Astrocyte (in vitro differentiated cells and primary cell): Measurements from ENCODE around the gene CNTLN. TPM values are rescaled to one million over a fixed set of nuclear protein-coding genes. Genes with fewer than 3 reads are reported as not detected.
"Not testable (repeated sequence)": the region's sequence is repeated elsewhere in the genome, so short reads cannot be mapped to it uniquely, and the experiment has no call there.

ENCODE experiments used
- DNase-seq: peaks from one replicate; pipeline ENCODE4 v3.0.0-alpha.2; 2010; ENCODE audit warnings: low read depth
- FAIRE-seq: peaks from 2 replicates; lab custom pipeline; 2011; peaks lifted over from hg19 to GRCh38; lab: Jason Lieb, UNC
- H2AFZ ChIP-seq: 2 replicates; pipeline ENCODE4 v1.6.0; 2012; ENCODE audit warnings: low read depth, low read length, inconsistent platforms
- H3K27ac ChIP-seq: 2 replicates; pipeline ENCODE4 v1.5.1; 2011; ENCODE audit warnings: low read depth, low read length, inconsistent platforms
- H3K27me3 ChIP-seq: 2 replicates; pipeline ENCODE4 v1.6.0; 2011; ENCODE audit warnings: low read length, inconsistent platforms; ENCODE audit not compliant: insufficient read depth
- H3K36me3 ChIP-seq: 2 replicates; pipeline ENCODE4 v1.5.1; 2011; ENCODE audit warnings: low read length, inconsistent platforms; ENCODE audit not compliant: insufficient read depth
- H3K4me1 ChIP-seq: 2 replicates; pipeline ENCODE4 v1.5.1; 2011; ENCODE audit warnings: low read length, inconsistent platforms; ENCODE audit not compliant: insufficient read depth
- H3K4me2 ChIP-seq: 2 replicates; pipeline ENCODE4 v1.6.0; 2012; ENCODE audit warnings: low read length, inconsistent platforms
- H3K4me3 ChIP-seq: 2 replicates; pipeline ENCODE4 v1.5.1; 2011; ENCODE audit warnings: low read depth, mild to moderate bottlenecking, low read length, inconsistent platforms; ENCODE audit not compliant: insufficient read depth
- H3K79me2 ChIP-seq: 2 replicates; pipeline ENCODE4 v1.6.0; 2012; ENCODE audit warnings: mild to moderate bottlenecking, low read length, inconsistent platforms; ENCODE audit not compliant: insufficient read depth
- H3K9ac ChIP-seq: 2 replicates; pipeline ENCODE4 v1.6.0; 2012; ENCODE audit warnings: mild to moderate bottlenecking, low read length, inconsistent platforms
- H3K9me3 ChIP-seq: 2 replicates; pipeline ENCODE4 v1.5.1; 2012; ENCODE audit warnings: low read depth, mild to moderate bottlenecking, low read length, inconsistent platforms; ENCODE audit not compliant: insufficient read depth
- H4K20me1 ChIP-seq: 2 replicates; pipeline ENCODE4 v1.6.0; 2012; ENCODE audit warnings: low read length, inconsistent platforms; ENCODE audit not compliant: insufficient read depth
- H3K27ac Mint-ChIP-seq: one replicate; pipeline ENCODE4 v1.8.0; 2021; ENCODE audit warnings: mild to moderate bottlenecking, mixed read lengths; ENCODE audit not compliant: unreplicated experiment
- H3K27me3 Mint-ChIP-seq: one replicate; pipeline ENCODE4 v1.8.0; 2021; ENCODE audit warnings: low read depth, mixed read lengths; ENCODE audit not compliant: unreplicated experiment
- H3K36me3 Mint-ChIP-seq: one replicate; pipeline ENCODE4 v1.8.0; 2021; ENCODE audit warnings: low read depth, mixed read lengths; ENCODE audit not compliant: unreplicated experiment
- H3K4me1 Mint-ChIP-seq: one replicate; pipeline ENCODE4 v1.8.0; 2021; ENCODE audit warnings: low read depth, mixed read lengths; ENCODE audit not compliant: unreplicated experiment
- H3K4me3 Mint-ChIP-seq: one replicate; pipeline ENCODE4 v1.8.0; 2021; ENCODE audit warnings: mild to moderate bottlenecking, moderate library complexity, mixed read lengths; ENCODE audit not compliant: unreplicated experiment
- H3K9me3 Mint-ChIP-seq: one replicate; pipeline ENCODE4 v1.8.0; 2021; ENCODE audit warnings: mild to moderate bottlenecking, mixed read lengths; ENCODE audit not compliant: unreplicated experiment
- CTCF ChIP-seq: IDR thresholded peaks from 2 replicates; pipeline ENCODE4 v1.5.1; 2011; ENCODE audit warnings: low read depth, mild to moderate bottlenecking, inconsistent platforms, low read length, moderate library complexity; ENCODE audit not compliant: insufficient read depth
- EZH2 ChIP-seq: IDR thresholded peaks from 2 replicates; pipeline ENCODE4 v1.6.1; 2012; ENCODE audit warnings: mild to moderate bottlenecking, low read length, inconsistent platforms; ENCODE audit not compliant: insufficient read depth
- total RNA-seq: library from RNA; stranded (reverse); gene quantifications from 2 replicates; pipeline ENCODE4 v1.2.1, GENCODE V29; 2021

The CNTLN gene
- total RNA-seq, 1 donor from 2014 or later = 4.4 TPM

GRCh38 chr9:17246770-17247169 lies 111.9 kb downstream of the CNTLN start:
- Mint-ChIP-seq H3K36me3 (no peaks in the 10 kb centered on the region), H3K27me3 (no peaks in the 10 kb centered on the region), H3K27ac (no peak overlapping the region), H3K4me1 (no peaks in the 10 kb centered on the region), H3K9me3 (peaks cover 5% of the 10 kb centered on the region), H3K4me3 (no peak overlapping the region)
- Histone ChIP-seq H3K36me3 (no peaks in the 10 kb centered on the region), H3K9me3 (no peaks in the 10 kb centered on the region), H3K4me3 (no peak overlapping the region), H2AFZ (no peak overlapping the region), H3K4me2 (no peak overlapping the region), H3K27me3 (no peaks in the 10 kb centered on the region), H3K9ac (no peak overlapping the region), H3K79me2 (no peaks in the 10 kb centered on the region), H3K4me1 (no peaks in the 10 kb centered on the region), H4K20me1 (no peaks in the 10 kb centered on the region), H3K27ac (no peak overlapping the region)
- no peak for TF ChIP-seq EZH2
- DNase-seq (no peak), FAIRE-seq (no peak)

GRCh38 chr9:17251100-17251499 lies 116.3 kb downstream of the CNTLN start:
- no peak overlapping the region for H3K27ac ChIP-seq
- H3K27me3 ChIP-seq = no peaks in the 10 kb centered on the region
- DNase-seq (no peak), FAIRE-seq (no peak)
- no peaks in the 10 kb centered on the region for H3K4me1 Mint-ChIP-seq
- no peak for TF ChIP-seq EZH2
- no peak for TF ChIP-seq CTCF
- no peaks in the 10 kb centered on the region for H3K36me3 Mint-ChIP-seq
- no peak overlapping the region for H3K4me3 Mint-ChIP-seq
- peaks cover 3% of the 10 kb centered on the region for H3K9me3 Mint-ChIP-seq
- no peak overlapping the region for H3K27ac Mint-ChIP-seq
- no peaks in the 10 kb centered on the region for H4K20me1 ChIP-seq
- no peaks in the 10 kb centered on the region for H3K36me3 ChIP-seq
- H3K4me3 ChIP-seq = no peak overlapping the region
- H3K27me3 Mint-ChIP-seq = no peaks in the 10 kb centered on the region
- no peak overlapping the region for H3K4me2 ChIP-seq
- no peak overlapping the region for H2AFZ ChIP-seq
- no peaks in the 10 kb centered on the region for H3K4me1 ChIP-seq
- H3K9ac ChIP-seq = no peak overlapping the region
- no peaks in the 10 kb centered on the region for H3K9me3 ChIP-seq
- no peaks in the 10 kb centered on the region for H3K79me2 ChIP-seq

- H3K27me3 ChIP-seq, H3K27ac ChIP-seq, H3K36me3 ChIP-seq, H2AFZ ChIP-seq, DNase-seq, H3K9me3 Mint-ChIP-seq, H3K4me3 ChIP-seq, H3K79me2 ChIP-seq, H3K27ac Mint-ChIP-seq, FAIRE-seq, H3K27me3 Mint-ChIP-seq, H3K9ac ChIP-seq, H3K4me3 Mint-ChIP-seq, H3K4me1 ChIP-seq, H3K4me2 ChIP-seq, H4K20me1 ChIP-seq, H3K9me3 ChIP-seq, H3K36me3 Mint-ChIP-seq, H3K4me1 Mint-ChIP-seq: not testable (repeated sequence)
Measured at GRCh38 chr9:17268531-17269188, 133.8 kb downstream of the CNTLN start.
